Astrocyte (in vitro differentiated cells and primary cell): ENCODE measurements around the gene SLC25A42. TPM values are rescaled to one million over a fixed set of nuclear protein-coding genes. Genes with fewer than 3 reads are reported as not detected.

ENCODE experiments used
- DNase-seq: peaks from one replicate; pipeline ENCODE4 v3.0.0-alpha.2; 2010; ENCODE audit warnings: low read depth
- FAIRE-seq: peaks from 2 replicates; lab custom pipeline; 2011; peaks lifted over from hg19 to GRCh38; lab: Jason Lieb, UNC
- H2AFZ ChIP-seq: 2 replicates; pipeline ENCODE4 v1.6.0; 2012; ENCODE audit warnings: low read depth, low read length, inconsistent platforms
- H3K27ac ChIP-seq: 2 replicates; pipeline ENCODE4 v1.5.1; 2011; ENCODE audit warnings: low read depth, low read length, inconsistent platforms
- H3K27me3 ChIP-seq: 2 replicates; pipeline ENCODE4 v1.6.0; 2011; ENCODE audit warnings: low read length, inconsistent platforms; ENCODE audit not compliant: insufficient read depth
- H3K36me3 ChIP-seq: 2 replicates; pipeline ENCODE4 v1.5.1; 2011; ENCODE audit warnings: low read length, inconsistent platforms; ENCODE audit not compliant: insufficient read depth
- H3K4me1 ChIP-seq: 2 replicates; pipeline ENCODE4 v1.5.1; 2011; ENCODE audit warnings: low read length, inconsistent platforms; ENCODE audit not compliant: insufficient read depth
- H3K4me2 ChIP-seq: 2 replicates; pipeline ENCODE4 v1.6.0; 2012; ENCODE audit warnings: low read length, inconsistent platforms
- H3K4me3 ChIP-seq: 2 replicates; pipeline ENCODE4 v1.5.1; 2011; ENCODE audit warnings: low read depth, mild to moderate bottlenecking, low read length, inconsistent platforms; ENCODE audit not compliant: insufficient read depth
- H3K79me2 ChIP-seq: 2 replicates; pipeline ENCODE4 v1.6.0; 2012; ENCODE audit warnings: mild to moderate bottlenecking, low read length, inconsistent platforms; ENCODE audit not compliant: insufficient read depth
- H3K9ac ChIP-seq: 2 replicates; pipeline ENCODE4 v1.6.0; 2012; ENCODE audit warnings: mild to moderate bottlenecking, low read length, inconsistent platforms
- H3K9me3 ChIP-seq: 2 replicates; pipeline ENCODE4 v1.5.1; 2012; ENCODE audit warnings: low read depth, mild to moderate bottlenecking, low read length, inconsistent platforms; ENCODE audit not compliant: insufficient read depth
- H4K20me1 ChIP-seq: 2 replicates; pipeline ENCODE4 v1.6.0; 2012; ENCODE audit warnings: low read length, inconsistent platforms; ENCODE audit not compliant: insufficient read depth
- H3K27ac Mint-ChIP-seq: one replicate; pipeline ENCODE4 v1.8.0; 2021; ENCODE audit warnings: mild to moderate bottlenecking, mixed read lengths; ENCODE audit not compliant: unreplicated experiment
- H3K27me3 Mint-ChIP-seq: one replicate; pipeline ENCODE4 v1.8.0; 2021; ENCODE audit warnings: low read depth, mixed read lengths; ENCODE audit not compliant: unreplicated experiment
- H3K36me3 Mint-ChIP-seq: one replicate; pipeline ENCODE4 v1.8.0; 2021; ENCODE audit warnings: low read depth, mixed read lengths; ENCODE audit not compliant: unreplicated experiment
- H3K4me1 Mint-ChIP-seq: one replicate; pipeline ENCODE4 v1.8.0; 2021; ENCODE audit warnings: low read depth, mixed read lengths; ENCODE audit not compliant: unreplicated experiment
- H3K4me3 Mint-ChIP-seq: one replicate; pipeline ENCODE4 v1.8.0; 2021; ENCODE audit warnings: mild to moderate bottlenecking, moderate library complexity, mixed read lengths; ENCODE audit not compliant: unreplicated experiment
- H3K9me3 Mint-ChIP-seq: one replicate; pipeline ENCODE4 v1.8.0; 2021; ENCODE audit warnings: mild to moderate bottlenecking, mixed read lengths; ENCODE audit not compliant: unreplicated experiment
- CTCF ChIP-seq: IDR thresholded peaks from 2 replicates; pipeline ENCODE4 v1.5.1; 2011; ENCODE audit warnings: low read depth, mild to moderate bottlenecking, inconsistent platforms, low read length, moderate library complexity; ENCODE audit not compliant: insufficient read depth
- EZH2 ChIP-seq: IDR thresholded peaks from 2 replicates; pipeline ENCODE4 v1.6.1; 2012; ENCODE audit warnings: mild to moderate bottlenecking, low read length, inconsistent platforms; ENCODE audit not compliant: insufficient read depth
- total RNA-seq: library from RNA; stranded (reverse); gene quantifications from 2 replicates; pipeline ENCODE4 v1.2.1, GENCODE V29; 2021

SLC25A42 gene
- total RNA-seq, 1 donor from 2014 or later, result 7.6 TPM

GRCh38 chr19:19107654-19108053 is 43.9 kb downstream of the SLC25A42 start:
- no peaks in the 10 kb centered on the region for H3K9me3 ChIP-seq
- TF ChIP-seq EZH2 (no peak), CTCF (no peak)

GRCh38 chr19:19109601-19110000 is 45.8 kb downstream of the SLC25A42 start:
- Histone ChIP-seq H3K36me3 (no peaks in the 10 kb centered on the region), H3K4me1 (peaks cover 14% of the 10 kb centered on the region), H3K9me3 (no peaks in the 10 kb centered on the region), H3K79me2 (no peaks in the 10 kb centered on the region), H2AFZ (no peak overlapping the region), H3K27ac (no peak overlapping the region), H3K9ac (no peak overlapping the region), H3K27me3 (no peaks in the 10 kb centered on the region), H3K4me3 (no peak overlapping the region), H4K20me1 (no peaks in the 10 kb centered on the region), H3K4me2 (no peak overlapping the region)
- DNase-seq (no peak), FAIRE-seq (no peak)
- H3K9me3 Mint-ChIP-seq, result no peaks in the 10 kb centered on the region
- peaks cover 11% of the 10 kb centered on the region for H3K36me3 Mint-ChIP-seq
- peaks cover 12% of the 10 kb centered on the region for H3K4me1 Mint-ChIP-seq
- H3K27ac Mint-ChIP-seq, result no peak overlapping the region
- TF ChIP-seq EZH2, result no peak
- no peak for TF ChIP-seq CTCF
- no peak overlapping the region for H3K4me3 Mint-ChIP-seq
- peaks cover 16% of the 10 kb centered on the region for H3K27me3 Mint-ChIP-seq

More at GRCh38 chr19:19107654-19108053, 43.9 kb downstream of the SLC25A42 start:
- H3K9me3 Mint-ChIP-seq, result no peaks in the 10 kb centered on the region
- peaks cover 7% of the 10 kb centered on the region for H3K4me1 ChIP-seq
- H3K4me3 ChIP-seq, result no peak overlapping the region
- peaks cover 11% of the 10 kb centered on the region for H3K36me3 Mint-ChIP-seq
- no peaks in the 10 kb centered on the region for H3K27me3 ChIP-seq
- H3K27ac Mint-ChIP-seq, result no peak overlapping the region
- H3K36me3 ChIP-seq, result no peaks in the 10 kb centered on the region
- H3K9ac ChIP-seq, result no peak overlapping the region
- FAIRE-seq (no peak), DNase-seq (no peak)
- H3K4me3 Mint-ChIP-seq, result no peak overlapping the region
- H3K79me2 ChIP-seq, result no peaks in the 10 kb centered on the region
- no peaks in the 10 kb centered on the region for H4K20me1 ChIP-seq
- no peak overlapping the region for H2AFZ ChIP-seq
- H3K4me1 Mint-ChIP-seq, result peaks cover 5% of the 10 kb centered on the region
- peaks cover 16% of the 10 kb centered on the region for H3K27me3 Mint-ChIP-seq
- no peak overlapping the region for H3K27ac ChIP-seq
- H3K4me2 ChIP-seq, result no peak overlapping the region

- Mint-ChIP-seq H3K27ac (no peak overlapping the region), H3K4me3 (no peak overlapping the region), H3K27me3 (peaks cover 16% of the 10 kb centered on the region), H3K9me3 (no peaks in the 10 kb centered on the region), H3K4me1 (peaks cover 12% of the 10 kb centered on the region), H3K36me3 (peaks cover 11% of the 10 kb centered on the region)
- TF ChIP-seq EZH2 (no peak), CTCF (peak; percentile 4)
- no peak for FAIRE-seq
- Histone ChIP-seq H3K4me3 (no peak overlapping the region), H3K9me3 (no peaks in the 10 kb centered on the region), H3K36me3 (no peaks in the 10 kb centered on the region), H3K4me1 (peaks cover 12% of the 10 kb centered on the region), H3K27me3 (no peaks in the 10 kb centered on the region), H3K4me2 (peak overlapping the region; percentile 68), H3K79me2 (no peaks in the 10 kb centered on the region), H2AFZ (peak overlapping the region; percentile 11), H3K9ac (no peak overlapping the region), H3K27ac (no peak overlapping the region), H4K20me1 (no peaks in the 10 kb centered on the region)
- no peak for DNase-seq
Measured at GRCh38 chr19:19110410-19111135, 46.8 kb downstream of the SLC25A42 start.
